Activated CD4-positive, alpha-beta memory T cell treated with anti-CD3 and anti-CD28 coated beads, Interleukin-2, amount 10 ng/mL, durations not matched to agents 7 days and 5 days (primary cell): ENCODE results near the gene ZNF316. TPM values are rescaled to one million over a fixed set of nuclear protein-coding genes. Genes with fewer than 3 reads are reported as not detected.

Experiments used
- CTCF ChIA-PET: fragments of 350-600 bp; sonication (Branson Sonifier 250); formaldehyde crosslinking; loops from one replicate; lab custom pipeline; 2021; ENCODE audit warnings: antibody characterized with exemption, inconsistent platforms; lab: Charles Lee
- POLR2A ChIA-PET: fragments of 350-600 bp; sonication (Branson Sonifier 250); formaldehyde crosslinking; loops from one replicate; lab custom pipeline; 2021; ENCODE audit warnings: antibody characterized with exemption; lab: Charles Lee
- DNase-seq: peaks from one replicate; pipeline ENCODE4 v3.0.0-alpha.2; 2020
- H3K27ac Mint-ChIP-seq: one replicate; pipeline ENCODE4 v1.8.0; 2021; ENCODE audit warnings: mild to moderate bottlenecking, mixed read lengths
- H3K27me3 Mint-ChIP-seq: one replicate; pipeline ENCODE4 v1.8.0; 2021; ENCODE audit warnings: mixed read lengths
- H3K36me3 Mint-ChIP-seq: one replicate; pipeline ENCODE4 v1.8.0; 2021; ENCODE audit warnings: low read depth, mixed read lengths
- H3K4me1 Mint-ChIP-seq: one replicate; pipeline ENCODE4 v1.8.0; 2021; ENCODE audit warnings: mixed read lengths
- H3K4me3 Mint-ChIP-seq: one replicate; pipeline ENCODE4 v1.8.0; 2021; ENCODE audit warnings: mild to moderate bottlenecking, mixed read lengths
- H3K9me3 Mint-ChIP-seq: one replicate; pipeline ENCODE4 v1.8.0; 2021; ENCODE audit warnings: mixed read lengths
- total RNA-seq, 2 experiments: library from RNA; stranded (reverse); gene quantifications; one replicate each; pipeline ENCODE4 v1.2.3, GENCODE V29; 2021

Gene ZNF316
- total RNA-seq, 2 experiments from 2014 or later: 23.4 to 26.1 TPM

DNA sequence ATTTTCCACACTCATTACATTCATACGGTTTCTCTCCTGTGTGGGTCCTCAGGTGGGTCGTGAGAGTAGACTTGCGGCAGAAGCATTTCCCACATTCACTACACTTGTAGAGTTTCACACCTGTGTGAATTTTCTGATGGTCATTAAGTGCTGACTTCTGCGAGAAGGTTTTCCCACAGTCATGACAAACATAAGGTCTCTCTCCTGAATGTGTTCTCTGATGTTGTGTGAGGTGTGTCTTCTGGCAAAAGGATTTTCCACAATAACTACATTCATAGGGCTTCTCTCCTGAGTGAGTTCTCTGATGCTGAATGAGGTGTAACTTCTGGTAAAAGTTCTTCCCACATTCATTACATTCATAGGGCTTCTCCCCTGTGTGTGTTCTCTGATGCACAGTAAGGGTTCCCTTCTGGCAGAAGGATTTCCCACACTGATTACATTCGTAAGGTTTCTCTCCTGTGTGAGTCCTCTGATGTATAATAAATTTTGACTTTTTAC, 54.5 kb downstream of the ZNF316 start:
- Mint-ChIP-seq H3K9me3 (peaks cover 67% of the 10 kb centered on the region), H3K4me1 (no peaks in the 10 kb centered on the region), H3K4me3 (no peak overlapping the region), H3K36me3 (peaks cover under 1% of the 10 kb centered on the region), H3K27me3 (no peaks in the 10 kb centered on the region), H3K27ac (no peak overlapping the region)
- CTCF ChIA-PET: no interaction called here
- no peak for DNase-seq
- POLR2A ChIA-PET: no interaction called here

- POLR2A ChIA-PET: no interaction called here
- no peak for DNase-seq
- CTCF ChIA-PET: no interaction called here
Measured at GRCh38 chr7:6700793-6701192, 63.7 kb downstream of the ZNF316 start.

GRCh38 chr7:6701860-6702259, 64.7 kb downstream of the ZNF316 start:
- Mint-ChIP-seq H3K36me3 (peaks cover 34% of the 10 kb centered on the region), H3K9me3 (peaks cover 49% of the 10 kb centered on the region), H3K27ac (no peak overlapping the region), H3K4me1 (peaks cover 33% of the 10 kb centered on the region), H3K27me3 (no peaks in the 10 kb centered on the region), H3K4me3 (no peak overlapping the region)
- ChIA-PET CTCF (no interaction called here), POLR2A (no interaction called here)
- DNase-seq: no peak

More at GRCh38 chr7:6700793-6701192, 63.7 kb downstream of the ZNF316 start:
- peaks cover 29% of the 10 kb centered on the region for H3K4me1 Mint-ChIP-seq
- H3K4me3 Mint-ChIP-seq: no peak overlapping the region
- H3K9me3 Mint-ChIP-seq: peaks cover 49% of the 10 kb centered on the region
- no peaks in the 10 kb centered on the region for H3K27me3 Mint-ChIP-seq
- no peak overlapping the region for H3K27ac Mint-ChIP-seq
- H3K36me3 Mint-ChIP-seq: peaks cover 30% of the 10 kb centered on the region

Other genes starting within 250 kb of the ZNF316 start
- gene DAGLB, start 189.4 kb upstream of the ZNF316 start, total RNA-seq: 10 to 100 TPM; 15.7 to 16.5 TPM
- 10 to 100 TPM; 64.1 to 72.1 TPM for gene KDELR2, start 153.2 kb upstream of the ZNF316 start, total RNA-seq
- under 1 TPM; 0.15 to 0.28 TPM for gene GRID2IP, start 85.9 kb upstream of the ZNF316 start, total RNA-seq
- 10 to 100 TPM; 34.2 to 35.5 TPM for gene ZDHHC4, start 59.9 kb upstream of the ZNF316 start, total RNA-seq
- 10 to 100 TPM; 30.0 to 31.6 TPM for gene INTS15, start 47.3 kb upstream of the ZNF316 start, total RNA-seq
- gene ZNF853, start 21.7 kb upstream of the ZNF316 start, total RNA-seq: under 1 TPM; 0.18 to 0.23 TPM
- gene ZNF12, start 69.6 kb downstream of the ZNF316 start, total RNA-seq: 10 to 100 TPM; 21.0 to 23.9 TPM
- gene RSPH10B2, start 116.8 kb downstream of the ZNF316 start, total RNA-seq: under 1 TPM in 1 of 2 experiments, not detected in 1; 0.43 TPM
- gene CCZ1B, start 189.0 kb downstream of the ZNF316 start, total RNA-seq: 10 to 100 TPM; 80.5 to 89.4 TPM